Sciatic nerve (tissue), 2 donors: Measurements from ENCODE around the gene INSIG1. TPM values are rescaled to one million over a fixed set of nuclear protein-coding genes. Genes with fewer than 3 reads are reported as not detected.

ENCODE experiments used
- ATAC-seq: fragments of 200-7000 bp; cut with Tn5 transposase; one replicate; pipeline ENCODE4 v1.9.1; 2020; ENCODE audit warnings: mild to moderate bottlenecking, moderate library complexity
- DNase-seq: peaks from one replicate; pipeline ENCODE4 v3.0.0-alpha.2; 2020; ENCODE audit warnings: low spot score
- intact Hi-C: fragments of 100-400 bp; cut with DNase I; formaldehyde crosslinking; loops from one replicate; pipeline ENCODE4 v1.14.2; 2022
- total RNA-seq: library from RNA; stranded (reverse); fragmentation: NEBNext Ultra II Directional; extraction: Animal tissue kit (Norgen Biotek cat#: 25700); gene quantifications from one replicate; pipeline ENCODE4 v1.2.1, GENCODE V29; 2021
- donor health status: DM: no; HTN: no; CAD: no.
- donor health status: DM: no; HTN: no; CAD: no.

INSIG1 gene
- total RNA-seq, 1 donor from 2014 or later, result 116 TPM

DNA sequence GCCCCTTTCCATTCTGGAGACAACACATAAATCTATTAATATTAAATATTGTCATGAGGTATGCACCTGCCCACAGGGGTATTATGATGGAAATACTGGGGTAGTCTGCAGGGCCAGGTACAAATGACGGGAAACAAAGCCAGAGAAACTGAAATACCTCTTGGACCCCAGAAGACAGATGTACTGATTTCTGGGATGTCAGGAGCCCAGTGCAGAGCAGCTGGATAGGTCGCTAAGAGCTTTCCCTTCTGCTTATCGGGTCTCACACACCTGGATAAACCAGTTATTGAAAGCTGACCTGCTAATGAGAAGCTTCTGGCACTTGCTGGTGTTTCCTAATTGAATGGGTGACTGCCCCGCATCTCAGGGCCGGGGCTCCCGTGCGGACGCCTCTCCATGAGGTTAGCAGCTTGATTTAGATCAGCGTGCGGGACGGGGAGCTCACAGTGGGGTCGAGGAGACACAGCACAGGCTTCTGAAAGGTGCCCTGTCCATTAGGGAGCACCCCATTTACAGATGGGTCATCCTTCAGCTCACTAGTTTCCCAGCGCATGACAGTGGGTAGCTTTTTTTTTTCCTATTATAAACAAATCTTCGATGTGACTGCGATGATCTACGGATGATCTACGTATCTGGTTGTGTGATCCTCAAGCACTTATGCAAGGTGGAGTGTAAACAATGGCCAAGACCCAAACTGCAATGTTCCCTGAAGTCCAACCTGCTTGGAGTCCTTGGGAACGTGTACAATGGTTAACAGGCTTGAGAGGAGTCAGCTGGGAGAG lies 1.5 kb upstream of the INSIG1 start:
- no peak for DNase-seq
- intact Hi-C loops, result no loop called here
- no peak for ATAC-seq

GRCh38 chr7:155296788-155297516 lies 726 bp upstream of the INSIG1 start:
- DNase-seq (peak; percentile 81), ATAC-seq (peak; percentile 56)
- intact Hi-C loops, result no loop called here

GRCh38 chr7:155298288-155298833 lies 683 bp downstream of the INSIG1 start:
- DNase-seq, result no peak
- intact Hi-C loops, result no loop called here
- no peak for ATAC-seq

DNA sequence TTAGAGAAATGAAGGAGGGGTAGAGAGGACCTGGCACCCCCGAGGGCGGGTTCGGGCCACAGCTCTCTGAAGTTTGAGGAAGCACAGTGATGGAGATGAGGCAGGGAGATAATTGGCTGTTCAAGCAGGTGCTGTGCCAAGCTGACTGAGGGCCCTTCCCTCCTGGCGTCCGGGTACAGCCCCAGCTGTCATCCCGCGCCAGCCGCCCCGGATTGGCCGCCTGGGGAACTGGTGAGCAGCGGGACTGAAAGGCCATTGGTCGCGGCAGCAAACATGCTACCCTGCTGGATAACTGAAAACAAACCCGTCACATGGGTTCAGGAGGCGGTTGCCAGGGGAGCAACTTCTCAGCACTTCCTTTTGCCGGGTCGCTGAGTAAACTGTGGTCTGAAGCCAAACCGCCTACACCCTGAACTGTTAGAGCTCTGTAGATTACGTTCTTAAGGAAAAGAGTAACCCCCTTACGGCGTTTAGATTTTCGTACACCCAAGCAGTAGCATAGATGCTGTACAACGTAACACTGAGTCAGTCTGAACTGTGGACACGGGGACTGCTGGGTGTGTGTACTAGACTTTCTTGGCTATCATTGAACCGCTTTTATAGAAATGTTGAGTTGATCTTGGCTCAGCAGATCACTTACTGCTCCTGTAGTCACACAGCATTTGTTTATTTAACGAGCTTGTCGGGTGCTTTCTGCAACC lies 1.3 kb downstream of the INSIG1 start:
- intact Hi-C loops, result no loop called here
- peak; percentile 93 for DNase-seq
- peak; percentile 90 for ATAC-seq

- intact Hi-C loops, result no loop called here
- no peak for DNase-seq
- no peak for ATAC-seq
These were observed 2.0 kb downstream of the INSIG1 start for GRCh38 chr7:155299535-155300202.

- intact Hi-C loops, result no loop called here
- no peak for DNase-seq
- no peak for ATAC-seq
These were observed 3.2 kb downstream of the INSIG1 start for GRCh38 chr7:155300641-155301452.

GRCh38 chr7:155303039-155303593 lies 5.4 kb downstream of the INSIG1 start:
- DNase-seq, result no peak
- intact Hi-C loops, result no loop called here

GRCh38 chr7:155303897-155304296 lies 6.2 kb downstream of the INSIG1 start:
- DNase-seq, result no peak
- ATAC-seq, result no peak
- intact Hi-C loops, result no loop called here

More at GRCh38 chr7:155303039-155303593, 5.4 kb downstream of the INSIG1 start:
- ATAC-seq, result no peak

GRCh38 chr7:155305231-155305904 lies 7.7 kb downstream of the INSIG1 start:
- ATAC-seq (no peak), DNase-seq (no peak)
- intact Hi-C loops, result no loop called here

GRCh38 chr7:155306673-155307470 lies 9.2 kb downstream of the INSIG1 start:
- ATAC-seq (no peak), DNase-seq (no peak)
- intact Hi-C loops, result no loop called here

GRCh38 chr7:155308330-155309020 lies 10.8 kb downstream of the INSIG1 start:
- intact Hi-C loops, result no loop called here
- no peak for ATAC-seq

GRCh38 chr7:155309021-155309338 lies 11.3 kb downstream of the INSIG1 start:
- ATAC-seq, result no peak
- intact Hi-C loops, result no loop called here
- no peak for DNase-seq

More at GRCh38 chr7:155308330-155309020, 10.8 kb downstream of the INSIG1 start:
- DNase-seq, result no peak

DNA sequence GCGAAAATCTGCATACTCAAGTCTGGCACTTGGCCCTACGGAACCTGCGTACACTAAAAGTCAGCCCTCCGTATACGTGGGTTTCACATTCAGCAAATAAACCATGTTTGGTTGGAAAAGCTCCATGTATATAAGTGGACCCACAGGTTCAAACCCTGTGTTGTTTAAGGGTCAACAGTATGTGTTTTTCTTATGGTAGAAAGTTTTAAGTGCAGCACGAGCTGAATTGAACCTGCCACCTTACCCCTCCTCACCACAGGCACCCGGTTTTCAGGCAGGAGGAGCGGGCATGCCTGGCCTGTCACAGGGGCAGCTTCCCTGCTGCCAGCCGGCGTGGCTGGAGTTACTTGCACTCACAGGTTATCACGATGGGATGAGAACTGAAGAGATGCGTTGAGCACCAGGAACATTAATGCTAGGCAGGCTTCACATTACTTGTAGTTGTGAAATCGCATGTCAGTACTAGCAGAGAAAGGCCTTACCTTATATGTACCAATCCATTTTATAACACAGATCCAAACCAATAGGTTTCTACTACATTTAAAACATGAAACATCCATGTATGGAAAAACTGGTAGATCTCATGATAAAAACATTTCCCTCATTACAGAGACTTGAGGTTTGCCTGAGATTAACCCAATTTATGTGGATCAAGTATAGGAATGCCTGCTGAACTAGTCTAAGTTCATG lies 12.9 kb downstream of the INSIG1 start:
- DNase-seq (no peak), ATAC-seq (no peak)
- intact Hi-C loops, result no loop called here

DNA sequence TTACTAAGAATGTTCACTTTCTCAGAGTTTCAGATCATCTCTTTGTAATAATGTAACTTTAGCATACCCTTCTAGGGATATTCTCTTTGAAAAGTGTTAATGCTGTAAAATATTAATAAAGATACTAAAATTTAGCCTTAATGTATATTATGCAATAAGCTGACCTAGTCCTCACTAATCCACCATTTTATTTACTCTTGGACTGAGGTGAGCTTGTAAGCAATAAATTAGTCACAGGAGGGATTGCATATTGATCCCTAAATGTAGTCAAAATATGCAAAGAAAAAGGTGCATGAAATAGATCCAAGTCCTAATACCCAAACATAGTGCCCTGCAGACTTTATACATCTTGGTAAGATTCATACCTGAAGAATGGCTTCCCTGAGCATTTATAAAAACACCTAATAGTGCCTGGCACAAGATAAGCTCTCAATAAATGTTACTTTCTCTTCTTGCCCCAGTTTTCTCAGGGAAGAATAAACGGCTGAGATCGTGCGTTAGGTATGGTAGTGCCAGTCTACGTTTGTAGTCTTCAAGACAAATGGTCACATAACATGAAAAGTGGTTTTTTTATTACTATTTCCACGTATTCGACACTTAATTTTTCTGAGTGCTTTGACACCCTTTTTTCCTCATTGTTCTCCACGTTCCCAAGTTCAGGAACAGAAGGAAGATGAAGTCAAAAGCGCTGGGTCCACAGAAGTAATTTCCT lies 14.3 kb downstream of the INSIG1 start:
- DNase-seq, result no peak
- intact Hi-C loops, result no loop called here
- ATAC-seq, result no peak

- no peak for DNase-seq
- intact Hi-C loops, result no loop called here
- ATAC-seq, result no peak
These were observed 15.0 kb downstream of the INSIG1 start for GRCh38 chr7:155312633-155313032.
